T-helper 1 cell treated with Interleukin-12 subunit alpha and Interleukin-12 subunit beta and Interleukin-4 antibody, amounts not matched to agents 30 ng/mL and 1 ng/mL, for 36 hours (primary cell): ENCODE results near the gene PLAAT1. TPM values are rescaled to one million over a fixed set of nuclear protein-coding genes. Genes with fewer than 3 reads are reported as not detected.

Experiments
- intact Hi-C: fragments of 100-400 bp; cut with micrococcal nuclease; formaldehyde crosslinking; loops from one replicate; pipeline ENCODE4 v1.15.1; 2024
- total RNA-seq: library from RNA; stranded (reverse); gene quantifications from 2 replicates; pipeline ENCODE4 v1.2.3, GENCODE V29; 2022

Gene PLAAT1
- total RNA-seq: not detected in 2 replicates

- intact Hi-C loops: no loop called here
Observed at GRCh38 chr3:193240850-193241706, at the start of gene PLAAT1. Gene PLAAT1, plus strand, starts transcription at chr3:193241222. Its CDS starts 14,429 bp downstream, at chr3:193255651.

GRCh38 chr3:193194371-193194770 lies 46.7 kb upstream of the PLAAT1 start:
- intact Hi-C loops: loop anchor here (5.0 kb wide), 1 partner anchor 1128 kb away; no protein-coding TSS in a partner anchor

- intact Hi-C loops: no loop called here
Observed at GRCh38 chr3:193196746-193197145, 44.3 kb upstream of the PLAAT1 start.

GRCh38 chr3:193207290-193208273 lies 33.4 kb upstream of the PLAAT1 start:
- intact Hi-C loops: no loop called here

GRCh38 chr3:193210618-193211017 lies 30.4 kb upstream of the PLAAT1 start:
- intact Hi-C loops: no loop called here

- intact Hi-C loops: no loop called here
Observed at GRCh38 chr3:193211173-193211572, 29.8 kb upstream of the PLAAT1 start.

GRCh38 chr3:193211984-193212383 lies 29.0 kb upstream of the PLAAT1 start:
- intact Hi-C loops: no loop called here

GRCh38 chr3:193212844-193213243 lies 28.2 kb upstream of the PLAAT1 start:
- intact Hi-C loops: no loop called here

- intact Hi-C loops: no loop called here
Observed at GRCh38 chr3:193214445-193214844, 26.6 kb upstream of the PLAAT1 start.

GRCh38 chr3:193225302-193226125 lies 15.5 kb upstream of the PLAAT1 start:
- intact Hi-C loops: no loop called here

- intact Hi-C loops: no loop called here
Observed at GRCh38 chr3:193228206-193228605, 12.8 kb upstream of the PLAAT1 start.

- intact Hi-C loops: loop anchor here (5.0 kb wide), 1 partner anchor 623 kb away; no protein-coding TSS in a partner anchor
Observed at GRCh38 chr3:193229851-193230420, 11.1 kb upstream of the PLAAT1 start.

- intact Hi-C loops: loop anchor here (5.0 kb wide), 1 partner anchor 623 kb away; no protein-coding TSS in a partner anchor
Observed at GRCh38 chr3:193230610-193231009, 10.4 kb upstream of the PLAAT1 start.

GRCh38 chr3:193231201-193231600 lies 9.8 kb upstream of the PLAAT1 start:
- intact Hi-C loops: loop anchor here (5.0 kb wide), 1 partner anchor 624 kb away; no protein-coding TSS in a partner anchor

- intact Hi-C loops: no loop called here
Observed at GRCh38 chr3:193236599-193236998, 4.4 kb upstream of the PLAAT1 start.

GRCh38 chr3:193237030-193237429 lies 4.0 kb upstream of the PLAAT1 start:
- intact Hi-C loops: no loop called here

GRCh38 chr3:193240436-193240849 lies 579 bp upstream of the PLAAT1 start:
- intact Hi-C loops: no loop called here

GRCh38 chr3:193241716-193242115 lies 694 bp downstream of the PLAAT1 start:
- intact Hi-C loops: no loop called here

GRCh38 chr3:193243571-193243970 lies 2.5 kb downstream of the PLAAT1 start:
- intact Hi-C loops: no loop called here

- intact Hi-C loops: no loop called here
Observed at GRCh38 chr3:193248848-193249468, 7.9 kb downstream of the PLAAT1 start.
